Retinal pigment epithelial cell (primary cell): Measurements from ENCODE around the gene PURA.

Experiments
- DNase-seq: peaks from one replicate; pipeline ENCODE4 v3.0.0-alpha.2; 2010; ENCODE audit warnings: low read depth
- H3K4me3 ChIP-seq: 2 replicates; pipeline ENCODE4 v1.5.1; 2011; ENCODE audit warnings: mild to moderate bottlenecking, low read length, control low read depth, moderate library complexity
- TF ChIP-seq, protein P1 (sequence below): conservative IDR thresholded peaks from 2 replicates; pipeline ENCODE4 v1.5.1; 2011; ENCODE audit warnings: low read depth, low read length, control low read depth, inconsistent platforms

Gene PURA

DNA sequence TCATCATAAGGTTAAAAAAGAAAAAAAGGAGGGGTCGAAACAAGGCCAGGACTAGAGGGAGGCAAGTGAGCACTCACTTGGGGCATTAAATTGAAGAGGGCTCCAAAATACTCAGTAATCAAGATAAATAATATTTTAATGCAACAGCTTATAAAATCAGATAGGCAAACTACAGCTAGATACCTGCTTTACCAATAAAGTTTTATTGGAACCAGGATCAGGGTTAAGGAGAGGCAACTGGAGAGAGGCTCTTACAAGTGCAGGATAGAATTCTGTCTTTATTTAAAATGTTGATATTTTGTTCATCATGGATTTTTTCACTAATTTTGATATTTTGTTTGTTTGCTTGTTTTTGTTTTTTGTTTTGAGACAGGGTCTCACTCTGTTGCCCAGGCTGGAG, 30.3 kb upstream of the PURA start:
- no peak overlapping the region for H3K4me3 ChIP-seq
- DNase-seq = no peak
- TF ChIP-seq, protein P1, sequence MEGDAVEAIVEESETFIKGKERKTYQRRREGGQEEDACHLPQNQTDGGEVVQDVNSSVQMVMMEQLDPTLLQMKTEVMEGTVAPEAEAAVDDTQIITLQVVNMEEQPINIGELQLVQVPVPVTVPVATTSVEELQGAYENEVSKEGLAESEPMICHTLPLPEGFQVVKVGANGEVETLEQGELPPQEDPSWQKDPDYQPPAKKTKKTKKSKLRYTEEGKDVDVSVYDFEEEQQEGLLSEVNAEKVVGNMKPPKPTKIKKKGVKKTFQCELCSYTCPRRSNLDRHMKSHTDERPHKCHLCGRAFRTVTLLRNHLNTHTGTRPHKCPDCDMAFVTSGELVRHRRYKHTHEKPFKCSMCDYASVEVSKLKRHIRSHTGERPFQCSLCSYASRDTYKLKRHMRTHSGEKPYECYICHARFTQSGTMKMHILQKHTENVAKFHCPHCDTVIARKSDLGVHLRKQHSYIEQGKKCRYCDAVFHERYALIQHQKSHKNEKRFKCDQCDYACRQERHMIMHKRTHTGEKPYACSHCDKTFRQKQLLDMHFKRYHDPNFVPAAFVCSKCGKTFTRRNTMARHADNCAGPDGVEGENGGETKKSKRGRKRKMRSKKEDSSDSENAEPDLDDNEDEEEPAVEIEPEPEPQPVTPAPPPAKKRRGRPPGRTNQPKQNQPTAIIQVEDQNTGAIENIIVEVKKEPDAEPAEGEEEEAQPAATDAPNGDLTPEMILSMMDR = no peak

DNA sequence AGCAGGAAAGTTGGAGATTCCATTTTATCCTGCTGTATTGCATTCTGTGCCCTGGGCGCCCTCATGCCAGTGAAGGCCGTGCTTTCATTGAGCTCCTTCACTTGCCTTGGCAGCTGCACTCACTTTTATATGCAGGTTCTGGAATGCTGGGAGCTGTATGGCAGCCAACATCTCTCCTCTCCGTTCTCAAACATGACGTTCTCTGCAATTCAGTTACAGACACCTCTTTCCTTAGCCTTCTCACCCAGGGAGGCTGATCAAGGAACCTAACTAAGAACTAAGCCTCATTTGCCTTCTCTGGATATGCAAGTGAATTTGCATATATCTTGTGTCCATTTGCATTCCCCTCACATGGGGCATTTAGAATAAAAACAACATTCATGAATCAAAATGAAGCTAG, 29.4 kb upstream of the PURA start:
- TF ChIP-seq, protein P1 = no peak
- no peak overlapping the region for H3K4me3 ChIP-seq
- DNase-seq = no peak

DNA sequence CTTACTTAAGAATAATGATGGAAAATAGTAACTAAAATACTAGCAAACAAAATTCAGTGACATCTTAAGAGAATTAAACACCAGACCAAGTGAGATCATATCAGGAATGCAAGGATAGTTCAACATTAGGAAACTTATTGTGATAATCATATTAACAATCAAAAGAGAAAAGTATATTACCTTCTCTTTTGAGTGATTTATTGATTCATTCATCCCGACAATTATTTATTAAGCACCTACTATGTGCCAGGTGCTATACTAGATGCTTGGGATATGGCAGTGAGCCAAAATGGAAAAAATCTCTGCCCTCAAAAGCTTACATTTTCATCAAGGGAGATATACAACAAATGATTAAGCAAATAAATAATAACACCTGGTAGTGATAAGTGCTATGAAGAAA, 23.7 kb upstream of the PURA start:
- TF ChIP-seq, protein P1 = no peak
- no peak for DNase-seq
- no peak overlapping the region for H3K4me3 ChIP-seq

DNA sequence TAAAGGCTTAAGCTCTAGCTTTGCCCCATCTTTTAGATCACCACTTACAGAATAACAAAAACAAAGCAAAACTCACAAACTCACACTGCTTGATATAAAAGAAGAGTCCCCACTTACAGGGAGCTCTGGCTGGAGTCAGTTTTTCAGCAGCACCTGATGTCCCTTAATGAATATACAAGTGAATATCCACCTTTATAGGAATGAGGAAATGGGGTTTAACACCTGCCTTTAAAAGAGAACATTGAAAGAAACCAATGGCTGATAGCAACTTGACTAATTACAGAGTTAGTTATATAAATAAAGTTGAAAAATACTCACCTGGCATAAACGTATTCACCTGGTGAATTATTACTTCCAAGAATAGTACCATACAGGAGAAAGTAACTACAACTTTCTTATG, 20.7 kb upstream of the PURA start:
- no peak for DNase-seq
- TF ChIP-seq, protein P1 = no peak
- H3K4me3 ChIP-seq = no peak overlapping the region

DNA sequence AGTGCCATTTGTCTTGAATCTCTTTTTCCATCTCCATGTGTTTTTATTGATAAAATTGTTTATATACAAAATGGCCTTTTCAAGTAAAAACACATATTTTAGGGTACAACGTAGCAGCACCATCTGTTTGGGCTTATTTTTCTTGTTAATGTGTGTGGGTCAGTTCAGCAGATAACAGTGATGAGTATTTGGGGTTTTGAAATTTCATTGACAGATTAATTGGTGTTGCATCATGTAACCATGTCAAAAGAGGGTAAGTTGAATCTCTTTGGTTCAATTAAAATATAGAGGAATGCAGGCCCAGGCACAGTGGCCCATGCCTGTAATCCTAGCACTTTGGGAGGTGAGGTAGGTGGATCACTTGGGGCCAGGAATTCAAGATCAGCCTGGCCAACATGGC, 20.0 kb upstream of the PURA start:
- no peak for DNase-seq
- no peak overlapping the region for H3K4me3 ChIP-seq
- TF ChIP-seq, protein P1 = no peak

DNA sequence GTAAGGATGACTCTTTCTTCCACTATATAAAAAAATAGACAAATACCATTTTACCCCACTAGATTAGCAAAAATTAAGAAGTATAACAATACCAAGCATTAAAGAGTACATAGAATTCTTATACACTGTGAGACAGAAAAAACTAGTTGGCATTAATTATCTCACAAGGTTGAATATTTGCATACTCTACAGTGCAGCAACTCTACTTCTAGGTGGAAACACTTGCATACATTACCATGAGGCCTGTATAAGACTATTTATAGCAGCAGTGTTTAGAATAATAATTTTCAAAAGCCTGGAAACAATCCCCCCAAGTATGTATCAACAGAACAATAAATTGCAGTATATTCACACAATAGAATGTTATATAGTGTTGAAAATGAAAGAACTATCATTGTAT, 19.0 kb upstream of the PURA start:
- TF ChIP-seq, protein P1 = no peak
- no peak overlapping the region for H3K4me3 ChIP-seq
- DNase-seq = no peak

DNA sequence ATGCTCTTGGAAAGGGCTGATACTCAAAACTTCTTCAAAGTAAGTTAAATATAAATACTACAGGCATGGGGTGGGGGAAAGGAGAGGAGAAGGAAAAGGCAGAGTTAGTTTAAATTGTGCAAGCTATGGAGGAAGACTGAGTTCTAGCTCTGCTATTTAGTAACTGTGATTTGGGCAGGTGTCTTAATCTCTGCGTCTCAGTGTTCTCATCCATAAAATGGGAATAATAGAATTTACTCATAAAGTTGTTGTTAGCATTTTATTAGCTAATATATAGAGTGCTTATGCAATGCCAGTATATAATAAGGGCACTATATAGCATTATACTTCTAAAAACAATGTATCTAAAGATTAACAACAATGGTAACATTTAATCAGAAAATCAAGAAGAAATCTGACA, 12.7 kb upstream of the PURA start:
- TF ChIP-seq, protein P1 = no peak
- DNase-seq = no peak
- no peak overlapping the region for H3K4me3 ChIP-seq
